Ovary (tissue), 3 donors: Measurements from ENCODE around the gene MYADML2.

ENCODE experiments used
- CTCF ChIP-seq, 3 donors: fragments of 450-650 bp in 2 of 3; fragments of 200-600 bp in 1 of 3; IDR thresholded peaks; one replicate each; pipeline versions ENCODE4 v1.5.1 to v1.8.0; 2016 to 2022; ENCODE audit warnings: antibody characterized with exemption in 3 of 3, mild to moderate bottlenecking in 1 of 3
- EP300 ChIP-seq: sonication (generic); formaldehyde crosslinking; IDR thresholded peaks from one replicate; pipeline ENCODE4 v1.6.1; 2017; ENCODE audit warnings: antibody characterized with exemption
- POLR2A ChIP-seq: fragments of 450-650 bp; IDR thresholded peaks from one replicate; pipeline ENCODE4 v1.6.1; 2017; ENCODE audit warnings: antibody characterized with exemption, mild to moderate bottlenecking, moderate library complexity
- donor health status: DM: no; HTN: no; CAD: no.

GRCh38 chr17:81960130-81960958 lies 13.3 kb upstream of the MYADML2 start:
- TF ChIP-seq CTCF (IDR thresholded peaks at IDR 0.05) = no peak
- TF ChIP-seq POLR2A = no peak
- no peak for TF ChIP-seq EP300
